ENCODE measurements around the gene FAM169A. TPM values are rescaled to one million over a fixed set of nuclear protein-coding genes. Genes with fewer than 3 reads are reported as not detected.
"Not testable (repeated sequence)": the region's sequence is repeated elsewhere in the genome, so short reads cannot be mapped to it uniquely, and the experiment has no call there.

FAM169A gene
- total RNA-seq, 1 donor from 2014 or later = 23.8 TPM

- Mint-ChIP-seq H3K9me3 (no peaks in the 10 kb centered on the region), H3K4me1 (peaks cover 17% of the 10 kb centered on the region), H3K36me3 (no peaks in the 10 kb centered on the region), H3K27me3 (ENCODE audit: insufficient read depth, low read depth) (peaks cover 1% of the 10 kb centered on the region), H3K4me3 (no peak overlapping the region), H3K27ac (peak overlapping the region; percentile 42)
- Histone ChIP-seq H3K36me3 (no peaks in the 10 kb centered on the region), H3K27me3 (no peaks in the 10 kb centered on the region), H3K4me1 (peaks cover 5% of the 10 kb centered on the region), H3K9me3 (ENCODE audit: low read depth) (no peaks in the 10 kb centered on the region), H3K79me2 (ENCODE audit: low read depth) (no peaks in the 10 kb centered on the region), H3K4me3 (no peak overlapping the region), H2AFZ (replicated peaks) (no peak overlapping the region), H3K9ac (no peak overlapping the region), H4K20me1 (ENCODE audit: low read depth) (no peaks in the 10 kb centered on the region), H3K27ac (no peak overlapping the region), H3F3A (ENCODE audit: low read depth) (no peaks in the 10 kb centered on the region), H3K4me2 (no peak overlapping the region)
- TF ChIP-seq CTCF (IDR thresholded peaks at IDR 0.05) (no peak), EZH2phosphoT487 (IDR thresholded peaks at IDR 0.05) (no peak), EZH2 (IDR thresholded peaks at IDR 0.05) (no peak)
- no peak for DNase-seq (ENCODE audit: low spot score)
Measured at GRCh38 chr5:74875994-74876791, 10.0 kb upstream of the FAM169A start.

- H3K27ac ChIP-seq = no peak overlapping the region
- Mint-ChIP-seq H3K27me3 (ENCODE audit: insufficient read depth, low read depth) (peaks cover 2% of the 10 kb centered on the region), H3K27ac (no peak overlapping the region), H3K9me3 (no peaks in the 10 kb centered on the region), H3K4me1 (peaks cover 17% of the 10 kb centered on the region), H3K36me3 (no peaks in the 10 kb centered on the region), H3K4me3 (no peak overlapping the region)
- no peaks in the 10 kb centered on the region for H3K79me2 ChIP-seq (ENCODE audit: low read depth)
- DNase-seq (ENCODE audit: low spot score) = no peak
- no peaks in the 10 kb centered on the region for H4K20me1 ChIP-seq (ENCODE audit: low read depth)
- no peak overlapping the region for H2AFZ ChIP-seq (replicated peaks)
- H3K36me3 ChIP-seq = no peaks in the 10 kb centered on the region
- TF ChIP-seq CTCF (IDR thresholded peaks at IDR 0.05) = no peak
- no peak for TF ChIP-seq EZH2 (IDR thresholded peaks at IDR 0.05)
- TF ChIP-seq EZH2phosphoT487 (IDR thresholded peaks at IDR 0.05) = no peak
- H3K9me3 ChIP-seq (ENCODE audit: low read depth) = no peaks in the 10 kb centered on the region
- H3F3A ChIP-seq (ENCODE audit: low read depth) = no peaks in the 10 kb centered on the region
- H3K4me2 ChIP-seq = no peak overlapping the region
- no peaks in the 10 kb centered on the region for H3K27me3 ChIP-seq
- H3K9ac ChIP-seq = no peak overlapping the region
- H3K4me1 ChIP-seq = peaks cover 5% of the 10 kb centered on the region
- H3K4me3 ChIP-seq = no peak overlapping the region
Measured at GRCh38 chr5:74873525-74874249, 7.5 kb upstream of the FAM169A start.

GRCh38 chr5:74870299-74871067, 4.3 kb upstream of the FAM169A start:
- no peak overlapping the region for H3K9ac ChIP-seq
- H3K36me3 Mint-ChIP-seq = no peaks in the 10 kb centered on the region
- peaks cover 7% of the 10 kb centered on the region for H3K4me1 Mint-ChIP-seq
- no peaks in the 10 kb centered on the region for H4K20me1 ChIP-seq (ENCODE audit: low read depth)
- H3K27me3 Mint-ChIP-seq (ENCODE audit: insufficient read depth, low read depth) = peaks cover 2% of the 10 kb centered on the region
- H3K9me3 ChIP-seq (ENCODE audit: low read depth) = no peaks in the 10 kb centered on the region
- no peak overlapping the region for H3K4me2 ChIP-seq
- peaks cover 14% of the 10 kb centered on the region for H3K4me1 ChIP-seq
- no peaks in the 10 kb centered on the region for H3K9me3 Mint-ChIP-seq
- no peak overlapping the region for H3K4me3 Mint-ChIP-seq
- no peak overlapping the region for H2AFZ ChIP-seq (replicated peaks)
- H3F3A ChIP-seq (ENCODE audit: low read depth) = peaks cover 21% of the 10 kb centered on the region
- no peaks in the 10 kb centered on the region for H3K36me3 ChIP-seq
- H3K27me3 ChIP-seq = peaks cover 11% of the 10 kb centered on the region
- H3K4me3 ChIP-seq = no peak overlapping the region
- DNase-seq (ENCODE audit: low spot score) = no peak
- no peak overlapping the region for H3K27ac Mint-ChIP-seq
- TF ChIP-seq EZH2 (IDR thresholded peaks at IDR 0.05) (no peak), CTCF (IDR thresholded peaks at IDR 0.05) (no peak), EZH2phosphoT487 (IDR thresholded peaks at IDR 0.05) (no peak)
- H3K79me2 ChIP-seq (ENCODE audit: low read depth) = peaks cover 3% of the 10 kb centered on the region
- no peak overlapping the region for H3K27ac ChIP-seq

GRCh38 chr5:74869414-74869813, 3.2 kb upstream of the FAM169A start:
- not testable (repeated sequence) for H3K9me3 ChIP-seq (ENCODE audit: low read depth); H3K36me3 ChIP-seq; DNase-seq (ENCODE audit: low spot score); H3K27ac ChIP-seq; H3K4me3 ChIP-seq; H3K9me3 Mint-ChIP-seq; H3K4me2 ChIP-seq; H3K27me3 Mint-ChIP-seq (ENCODE audit: insufficient read depth, low read depth); H4K20me1 ChIP-seq (ENCODE audit: low read depth); H3K4me3 Mint-ChIP-seq; H3K9ac ChIP-seq; H3K36me3 Mint-ChIP-seq; H3K27ac Mint-ChIP-seq
- H3K4me1 Mint-ChIP-seq = peaks cover 18% of the 10 kb centered on the region
- peaks cover 24% of the 10 kb centered on the region for H3F3A ChIP-seq (ENCODE audit: low read depth)
- peak overlapping the region; percentile 31 for H2AFZ ChIP-seq (replicated peaks)
- H3K27me3 ChIP-seq = peaks cover 21% of the 10 kb centered on the region
- H3K4me1 ChIP-seq = peaks cover 14% of the 10 kb centered on the region
- peaks cover 13% of the 10 kb centered on the region for H3K79me2 ChIP-seq (ENCODE audit: low read depth)
